Neural progenitor cell (in vitro differentiated cells): ENCODE data around the gene GNAI2. TPM values are rescaled to one million over a fixed set of nuclear protein-coding genes. Genes with fewer than 3 reads are reported as not detected.

Experiments
- DNase-seq: peaks from one replicate; pipeline ENCODE4 v3.0.0-alpha.2; 2016; ENCODE audit warnings: low spot score
- H2AFZ ChIP-seq: fragments of 200-600 bp; sonication (generic); replicated peaks from 2 replicates; pipeline ENCODE4 v1.6.1; 2016; ENCODE audit warnings: antibody characterized with exemption
- H3F3A ChIP-seq: fragments of 200-600 bp; sonication (generic); 2 replicates; pipeline ENCODE4 v1.6.1; 2016; ENCODE audit warnings: antibody characterized with exemption, low read depth
- H3K27ac ChIP-seq: fragments of 200-600 bp; sonication (generic); 2 replicates; pipeline ENCODE4 v1.5.1; 2016; ENCODE audit warnings: mild to moderate bottlenecking
- H3K27me3 ChIP-seq: fragments of 200-600 bp; sonication (generic); 2 replicates; pipeline ENCODE4 v1.6.1; 2016; ENCODE audit warnings: mild to moderate bottlenecking, moderate library complexity
- H3K36me3 ChIP-seq: fragments of 200-600 bp; sonication (generic); 2 replicates; pipeline ENCODE4 v1.5.1; 2016
- H3K4me1 ChIP-seq: fragments of 200-600 bp; sonication (generic); 2 replicates; pipeline ENCODE4 v1.6.1; 2016; ENCODE audit warnings: mixed run types
- H3K4me2 ChIP-seq: fragments of 200-600 bp; sonication (generic); 2 replicates; pipeline ENCODE4 v1.6.1; 2016
- H3K4me3 ChIP-seq: fragments of 200-600 bp; sonication (generic); 2 replicates; pipeline ENCODE4 v1.5.1; 2016
- H3K79me2 ChIP-seq: fragments of 200-600 bp; sonication (generic); 2 replicates; pipeline ENCODE4 v1.6.1; 2016; ENCODE audit warnings: low read depth
- H3K9ac ChIP-seq: fragments of 200-600 bp; sonication (generic); 2 replicates; pipeline ENCODE4 v1.6.1; 2016
- H3K9me3 ChIP-seq: fragments of 200-600 bp; sonication (generic); 2 replicates; pipeline ENCODE4 v1.5.1; 2016; ENCODE audit warnings: low read depth
- H4K20me1 ChIP-seq: fragments of 200-600 bp; sonication (generic); 2 replicates; pipeline ENCODE4 v1.6.1; 2016; ENCODE audit warnings: low read depth
- H3K27ac Mint-ChIP-seq: 3 replicates; pipeline ENCODE4 v1.8.0; 2021; ENCODE audit warnings: mixed read lengths
- H3K27me3 Mint-ChIP-seq: 2 replicates; pipeline ENCODE4 v1.8.0; 2022; ENCODE audit warnings: low read depth, mild to moderate bottlenecking, inconsistent platforms, moderate library complexity, mixed read lengths; ENCODE audit not compliant: insufficient read depth
- H3K36me3 Mint-ChIP-seq: 3 replicates; pipeline ENCODE4 v1.8.0; 2021; ENCODE audit warnings: mixed read lengths
- H3K4me1 Mint-ChIP-seq: 3 replicates; pipeline ENCODE4 v1.8.0; 2021; ENCODE audit warnings: mixed read lengths
- H3K4me3 Mint-ChIP-seq: 3 replicates; pipeline ENCODE4 v1.8.0; 2021; ENCODE audit warnings: mild to moderate bottlenecking, moderate library complexity, mixed read lengths
- H3K9me3 Mint-ChIP-seq: 3 replicates; pipeline ENCODE4 v1.8.0; 2020; ENCODE audit warnings: mixed read lengths
- CTCF ChIP-seq: fragments of 200-600 bp; sonication (generic); IDR thresholded peaks from 2 replicates; pipeline ENCODE4 v1.5.1; 2017; ENCODE audit warnings: antibody characterized with exemption, mild to moderate bottlenecking
- EZH2 ChIP-seq: fragments of 200-600 bp; sonication (generic); IDR thresholded peaks from 2 replicates; pipeline ENCODE4 v1.6.1; 2017; ENCODE audit warnings: antibody characterized with exemption, mild to moderate bottlenecking, moderate library complexity
- EZH2phosphoT487 ChIP-seq: fragments of 200-600 bp; sonication (generic); IDR thresholded peaks from 2 replicates; pipeline ENCODE4 v1.6.1; 2017; ENCODE audit warnings: antibody characterized with exemption
- total RNA-seq: library from RNA; depleted of rRNA; stranded (reverse); fragments of >200 nt; gene quantifications from 2 replicates; pipeline ENCODE4 v1.2.3, GENCODE V29; 2015; ENCODE audit warnings: low replicate concordance

The GNAI2 gene
- total RNA-seq, 1 donor from 2014 or later: 249 TPM

GRCh38 chr3:50286322-50287227 lies 50.6 kb downstream of the GNAI2 start:
- Histone ChIP-seq H3F3A (peaks cover 4% of the 10 kb centered on the region), H3K27me3 (no peaks in the 10 kb centered on the region), H3K4me1 (peaks cover 6% of the 10 kb centered on the region), H3K9me3 (no peaks in the 10 kb centered on the region), H2AFZ (no peak overlapping the region), H4K20me1 (no peaks in the 10 kb centered on the region), H3K4me3 (no peak overlapping the region), H3K36me3 (no peaks in the 10 kb centered on the region), H3K27ac (no peak overlapping the region), H3K79me2 (peaks cover 7% of the 10 kb centered on the region), H3K9ac (no peak overlapping the region), H3K4me2 (no peak overlapping the region)
- TF ChIP-seq EZH2 (no peak), CTCF (no peak), EZH2phosphoT487 (no peak)
- Mint-ChIP-seq H3K9me3 (no peaks in the 10 kb centered on the region), H3K27ac (no peak overlapping the region), H3K4me1 (peaks cover 10% of the 10 kb centered on the region), H3K27me3 (peaks cover 9% of the 10 kb centered on the region), H3K36me3 (peaks cover 2% of the 10 kb centered on the region), H3K4me3 (no peak overlapping the region)
- no peak for DNase-seq

GRCh38 chr3:50287262-50287661 lies 51.3 kb downstream of the GNAI2 start:
- no peak overlapping the region for H3K4me3 ChIP-seq

GRCh38 chr3:50288387-50289007 lies 52.5 kb downstream of the GNAI2 start:
- H3K9me3 Mint-ChIP-seq: no peaks in the 10 kb centered on the region
- H4K20me1 ChIP-seq: no peaks in the 10 kb centered on the region
- no peak overlapping the region for H3K4me3 Mint-ChIP-seq
- H3K27me3 Mint-ChIP-seq: peaks cover 7% of the 10 kb centered on the region
- H3K79me2 ChIP-seq: peaks cover 12% of the 10 kb centered on the region
- DNase-seq: no peak
- peaks cover 13% of the 10 kb centered on the region for H3K4me1 ChIP-seq
- H3K36me3 ChIP-seq: no peaks in the 10 kb centered on the region
- no peak overlapping the region for H3K4me2 ChIP-seq
- no peak overlapping the region for H2AFZ ChIP-seq
- H3K4me1 Mint-ChIP-seq: peaks cover 17% of the 10 kb centered on the region
- H3K27me3 ChIP-seq: no peaks in the 10 kb centered on the region
- no peaks in the 10 kb centered on the region for H3K9me3 ChIP-seq
- TF ChIP-seq EZH2 (no peak), CTCF (no peak), EZH2phosphoT487 (no peak)
- H3K4me3 ChIP-seq: no peak overlapping the region
- peaks cover 4% of the 10 kb centered on the region for H3F3A ChIP-seq
- no peak overlapping the region for H3K9ac ChIP-seq
- peaks cover 2% of the 10 kb centered on the region for H3K36me3 Mint-ChIP-seq
- H3K27ac Mint-ChIP-seq: no peak overlapping the region
- no peak overlapping the region for H3K27ac ChIP-seq

More at GRCh38 chr3:50287262-50287661, 51.3 kb downstream of the GNAI2 start:
- peaks cover 8% of the 10 kb centered on the region for H3K4me1 ChIP-seq
- H3K36me3 ChIP-seq: no peaks in the 10 kb centered on the region
- H4K20me1 ChIP-seq: no peaks in the 10 kb centered on the region
- no peaks in the 10 kb centered on the region for H3K9me3 Mint-ChIP-seq
- peaks cover 9% of the 10 kb centered on the region for H3K27me3 Mint-ChIP-seq
- peaks cover 12% of the 10 kb centered on the region for H3K79me2 ChIP-seq
- H3K9ac ChIP-seq: no peak overlapping the region
- H3K4me3 Mint-ChIP-seq: no peak overlapping the region
- peaks cover 4% of the 10 kb centered on the region for H3F3A ChIP-seq
- TF ChIP-seq EZH2: no peak
- TF ChIP-seq CTCF: no peak
- TF ChIP-seq EZH2phosphoT487: no peak
- peak; percentile 1 for DNase-seq
- no peak overlapping the region for H3K27ac Mint-ChIP-seq
- H3K4me2 ChIP-seq: no peak overlapping the region
- H2AFZ ChIP-seq: no peak overlapping the region
- H3K27ac ChIP-seq: no peak overlapping the region
- H3K27me3 ChIP-seq: no peaks in the 10 kb centered on the region
- no peaks in the 10 kb centered on the region for H3K9me3 ChIP-seq
- peaks cover 2% of the 10 kb centered on the region for H3K36me3 Mint-ChIP-seq
- H3K4me1 Mint-ChIP-seq: peaks cover 10% of the 10 kb centered on the region
